Neural crest cell (in vitro differentiated cells): ENCODE measurements around the gene INHA. TPM values are rescaled to one million over a fixed set of nuclear protein-coding genes. Genes with fewer than 3 reads are reported as not detected.

ENCODE experiments used
- DNase-seq: peaks from one replicate; pipeline ENCODE4 v3.0.0; 2021; ENCODE audit warnings: low read depth, mixed read lengths, low spot score
- H3K27ac Mint-ChIP-seq: one replicate; pipeline ENCODE4 v1.8.0; 2021; ENCODE audit warnings: mild to moderate bottlenecking, mixed read lengths; ENCODE audit not compliant: unreplicated experiment
- H3K27me3 Mint-ChIP-seq: 2 replicates; pipeline ENCODE4 v1.8.0; 2021; ENCODE audit warnings: low read depth, mild to moderate bottlenecking, mixed read lengths
- H3K36me3 Mint-ChIP-seq: 2 replicates; pipeline ENCODE4 v1.8.0; 2021; ENCODE audit warnings: low read depth, mild to moderate bottlenecking, mixed read lengths
- H3K4me1 Mint-ChIP-seq: 2 replicates; pipeline ENCODE4 v1.8.0; 2021; ENCODE audit warnings: mixed read lengths
- H3K4me3 Mint-ChIP-seq: one replicate; pipeline ENCODE4 v1.8.0; 2021; ENCODE audit warnings: mild to moderate bottlenecking, mixed read lengths
- H3K9me3 Mint-ChIP-seq: 2 replicates; pipeline ENCODE4 v1.8.0; 2021; ENCODE audit warnings: mixed read lengths
- total RNA-seq: library from RNA; stranded (reverse); gene quantifications from 2 replicates; pipeline ENCODE4 v1.2.1, GENCODE V29; 2021
- TF ChIP-seq, protein P1 (sequence below): fragments of 200-600 bp; sonication (generic); conservative IDR thresholded peaks from 2 replicates; pipeline ENCODE4 v1.5.0; 2021; ENCODE audit warnings: antibody characterized with exemption, mild to moderate bottlenecking

INHA gene
- total RNA-seq, 1 donor from 2014 or later, result not detected

DNA sequence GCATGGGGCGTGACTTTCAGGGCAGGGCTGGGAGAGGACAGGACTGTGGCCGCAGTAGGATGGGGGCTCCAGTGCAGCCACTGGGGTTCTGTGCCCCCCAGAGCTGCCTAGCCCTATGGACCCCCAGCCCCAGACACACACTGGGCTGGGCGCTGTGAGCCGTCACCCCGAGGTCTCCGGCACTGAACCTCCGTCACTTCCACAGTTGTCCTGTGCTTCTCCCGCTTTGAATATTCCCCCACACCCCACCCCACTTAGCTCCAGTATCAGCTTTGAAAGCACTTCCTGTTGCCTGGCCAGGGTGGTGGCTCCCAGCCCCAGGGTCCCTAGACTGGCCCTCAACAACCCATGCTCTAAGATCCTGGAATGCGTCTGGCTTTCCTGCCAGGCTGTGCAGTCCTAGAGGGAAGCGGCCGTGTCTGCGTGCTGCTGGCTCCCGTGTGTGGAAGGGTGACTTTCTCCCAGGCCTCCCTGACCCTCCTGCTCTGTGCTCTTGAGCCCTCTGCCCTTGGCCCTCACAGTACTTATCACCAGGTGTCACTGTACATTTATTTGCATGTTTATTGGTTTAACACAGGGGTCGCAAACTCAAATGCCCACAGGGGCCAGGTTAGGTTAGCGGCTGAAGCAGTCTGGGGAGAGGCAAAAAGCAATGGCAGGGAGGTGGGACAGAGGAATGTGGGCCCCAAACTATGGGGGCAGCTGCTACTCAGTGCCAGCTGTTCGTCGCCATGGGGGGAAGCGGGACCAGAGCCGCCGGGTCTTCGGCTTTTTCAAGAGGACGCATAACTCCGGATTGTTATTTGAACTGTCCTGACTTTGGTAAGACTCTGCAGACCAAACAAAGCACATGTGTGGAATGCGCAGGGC, 10.7 kb upstream of the INHA start:
- Mint-ChIP-seq H3K9me3 (no peaks in the 10 kb centered on the region), H3K36me3 (peaks cover 4% of the 10 kb centered on the region), H3K4me3 (peak overlapping the region; percentile 13), H3K27me3 (no peaks in the 10 kb centered on the region), H3K27ac (peak overlapping the region; percentile 83), H3K4me1 (peaks cover 14% of the 10 kb centered on the region)
- DNase-seq, result no peak
- TF ChIP-seq, protein P1, sequence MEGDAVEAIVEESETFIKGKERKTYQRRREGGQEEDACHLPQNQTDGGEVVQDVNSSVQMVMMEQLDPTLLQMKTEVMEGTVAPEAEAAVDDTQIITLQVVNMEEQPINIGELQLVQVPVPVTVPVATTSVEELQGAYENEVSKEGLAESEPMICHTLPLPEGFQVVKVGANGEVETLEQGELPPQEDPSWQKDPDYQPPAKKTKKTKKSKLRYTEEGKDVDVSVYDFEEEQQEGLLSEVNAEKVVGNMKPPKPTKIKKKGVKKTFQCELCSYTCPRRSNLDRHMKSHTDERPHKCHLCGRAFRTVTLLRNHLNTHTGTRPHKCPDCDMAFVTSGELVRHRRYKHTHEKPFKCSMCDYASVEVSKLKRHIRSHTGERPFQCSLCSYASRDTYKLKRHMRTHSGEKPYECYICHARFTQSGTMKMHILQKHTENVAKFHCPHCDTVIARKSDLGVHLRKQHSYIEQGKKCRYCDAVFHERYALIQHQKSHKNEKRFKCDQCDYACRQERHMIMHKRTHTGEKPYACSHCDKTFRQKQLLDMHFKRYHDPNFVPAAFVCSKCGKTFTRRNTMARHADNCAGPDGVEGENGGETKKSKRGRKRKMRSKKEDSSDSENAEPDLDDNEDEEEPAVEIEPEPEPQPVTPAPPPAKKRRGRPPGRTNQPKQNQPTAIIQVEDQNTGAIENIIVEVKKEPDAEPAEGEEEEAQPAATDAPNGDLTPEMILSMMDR, result no peak

DNA sequence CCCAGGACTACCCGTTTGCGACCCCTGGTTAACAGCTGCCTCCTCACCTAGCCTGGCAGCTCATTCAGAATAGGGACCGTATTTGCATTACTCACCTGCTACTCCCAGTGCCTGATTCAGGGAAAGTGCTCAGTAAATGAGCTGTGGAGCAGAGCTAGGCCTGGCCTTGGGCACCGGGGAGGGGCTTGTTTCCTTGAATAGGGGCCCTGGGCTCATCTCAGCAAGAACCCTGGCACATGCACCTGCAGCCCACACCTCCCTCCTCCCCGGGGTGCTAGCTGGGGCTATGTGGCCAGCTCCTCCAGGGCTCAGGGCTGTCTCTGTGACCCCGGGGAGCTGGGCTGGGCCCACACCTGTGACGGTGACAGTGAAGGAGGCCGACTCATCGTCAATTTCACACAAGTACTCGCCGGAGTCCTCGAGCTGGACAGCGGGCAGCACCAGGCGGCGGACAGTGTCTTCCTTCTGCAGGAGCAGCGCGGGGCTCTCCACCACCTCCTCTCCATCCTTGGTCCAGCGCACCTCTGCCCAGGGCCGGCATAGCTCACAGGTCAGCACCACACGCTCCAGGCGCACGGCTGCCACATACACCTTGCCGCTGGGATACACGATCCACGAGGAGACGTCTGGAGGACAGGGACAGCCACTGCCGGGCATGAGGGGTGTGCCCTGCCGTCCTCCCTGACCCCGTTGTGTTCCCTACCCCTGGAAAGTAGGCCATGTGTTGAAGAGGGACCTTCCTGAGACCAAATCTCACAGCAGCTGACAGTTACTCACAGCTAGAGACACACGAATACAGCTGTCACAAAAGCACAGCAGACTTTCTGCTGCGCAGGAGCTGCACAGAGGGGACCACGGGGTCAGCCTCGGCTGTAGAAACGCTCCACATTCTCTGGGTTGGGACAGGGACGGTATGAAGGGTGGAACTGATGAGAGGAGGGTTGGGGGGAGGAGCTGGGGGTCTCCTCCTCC, 9.8 kb upstream of the INHA start:
- DNase-seq, result no peak
- peak overlapping the region; percentile 71 for H3K27ac Mint-ChIP-seq

DNA sequence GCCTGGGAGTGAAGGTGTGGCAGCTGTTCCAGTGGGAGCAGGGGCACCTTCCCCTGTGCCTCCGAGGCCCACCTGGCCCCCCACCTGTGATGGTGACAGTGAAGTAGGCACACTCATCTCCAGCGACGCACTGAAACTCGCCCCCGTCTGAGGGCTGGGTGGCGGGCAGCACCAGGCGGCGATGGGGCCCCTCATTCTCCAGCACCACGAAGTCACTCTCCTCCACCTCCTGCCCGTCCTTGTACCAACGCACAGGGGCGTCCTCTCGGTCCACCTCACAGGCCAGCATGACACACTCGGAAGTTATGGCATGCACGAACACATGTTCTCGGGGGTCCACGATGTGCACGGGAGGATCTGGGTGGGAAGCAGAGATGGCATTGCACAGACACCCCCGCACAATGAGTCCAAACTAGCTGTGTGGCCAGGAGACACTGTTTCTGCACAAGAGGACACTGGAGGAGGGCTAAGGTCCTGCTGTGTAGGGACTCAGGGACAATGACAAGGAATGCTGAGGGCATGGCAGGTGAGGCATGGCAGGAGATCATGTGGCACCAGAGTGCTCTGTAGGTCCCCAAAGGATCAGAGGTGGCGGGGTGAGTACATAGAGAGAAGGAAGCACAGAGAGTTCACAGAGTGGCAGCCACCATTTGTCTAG, 8.7 kb upstream of the INHA start:
- Mint-ChIP-seq H3K27me3 (no peaks in the 10 kb centered on the region), H3K4me3 (peak overlapping the region; percentile 10), H3K36me3 (peaks cover 8% of the 10 kb centered on the region), H3K27ac (no peak overlapping the region), H3K9me3 (no peaks in the 10 kb centered on the region), H3K4me1 (peaks cover 14% of the 10 kb centered on the region)
- DNase-seq, result no peak
- TF ChIP-seq, protein P1, result no peak

More for the DNA sequence above, 9.8 kb upstream of the INHA start:
- Mint-ChIP-seq H3K4me3 (peak overlapping the region; percentile 44), H3K4me1 (peaks cover 14% of the 10 kb centered on the region), H3K36me3 (peaks cover 8% of the 10 kb centered on the region), H3K27me3 (no peaks in the 10 kb centered on the region), H3K9me3 (no peaks in the 10 kb centered on the region)
- TF ChIP-seq, protein P1, result no peak

DNA sequence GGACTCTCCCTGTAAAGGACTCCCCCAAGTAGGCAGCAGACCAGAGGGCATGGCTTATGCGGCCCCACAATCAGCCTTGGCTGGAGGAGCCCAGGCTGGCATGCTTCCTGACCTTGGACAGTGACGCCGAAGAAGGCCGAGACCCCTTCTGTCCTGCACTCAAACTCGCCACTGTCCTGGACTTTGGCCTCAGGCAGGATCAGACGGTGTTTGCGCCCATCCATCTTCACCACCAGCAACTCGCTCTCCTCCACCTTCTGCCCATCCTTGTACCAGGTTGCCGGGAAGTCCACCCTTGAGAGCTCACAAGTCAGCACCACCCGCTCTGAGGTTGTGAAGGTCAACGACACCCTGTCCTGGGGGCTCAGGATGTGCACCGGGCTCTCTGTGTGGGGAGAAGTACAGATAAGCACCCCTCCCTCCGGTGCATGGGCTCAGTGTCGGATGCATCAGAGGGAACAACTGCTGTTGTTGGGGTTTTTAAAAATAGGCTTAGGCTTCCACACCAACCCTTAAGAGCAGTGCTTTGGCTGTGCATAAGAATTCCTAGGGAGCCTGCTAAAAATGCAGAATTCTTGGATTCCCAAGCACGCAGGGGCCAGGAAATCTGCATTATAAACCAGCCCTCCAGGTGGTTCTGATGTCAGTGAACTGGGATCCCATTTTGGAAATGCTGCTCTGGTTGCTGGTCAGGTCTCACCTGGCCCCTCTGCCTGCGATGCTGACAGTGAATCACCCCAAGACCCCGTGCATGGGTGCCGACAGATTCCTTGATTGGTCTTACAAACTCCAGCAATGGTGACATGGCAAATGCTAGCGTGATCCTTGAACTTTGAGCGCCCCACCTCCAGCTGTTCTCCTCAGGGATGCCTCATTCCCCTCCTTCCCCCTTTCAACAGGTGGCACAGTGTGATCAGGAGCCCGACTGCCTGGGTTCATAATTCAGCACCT, 6.7 kb upstream of the INHA start:
- peaks cover 25% of the 10 kb centered on the region for H3K4me1 Mint-ChIP-seq
- no peak for DNase-seq
- H3K27me3 Mint-ChIP-seq, result no peaks in the 10 kb centered on the region
- H3K36me3 Mint-ChIP-seq, result peaks cover 10% of the 10 kb centered on the region
- H3K27ac Mint-ChIP-seq, result no peak overlapping the region
- H3K9me3 Mint-ChIP-seq, result no peaks in the 10 kb centered on the region
- no peak overlapping the region for H3K4me3 Mint-ChIP-seq
- TF ChIP-seq, protein P1, result no peak
